GM19025 (cell line): ENCODE results near the gene GPR148.

Experiments
- ATAC-seq: cut with Tn5 transposase; IDR thresholded peaks from one replicate; pipeline ENCODE4 v1.9.1; 2021; ENCODE audit warnings: mild to moderate bottlenecking, low read depth, moderate library complexity; ENCODE audit not compliant: unreplicated experiment

GPR148 gene

DNA sequence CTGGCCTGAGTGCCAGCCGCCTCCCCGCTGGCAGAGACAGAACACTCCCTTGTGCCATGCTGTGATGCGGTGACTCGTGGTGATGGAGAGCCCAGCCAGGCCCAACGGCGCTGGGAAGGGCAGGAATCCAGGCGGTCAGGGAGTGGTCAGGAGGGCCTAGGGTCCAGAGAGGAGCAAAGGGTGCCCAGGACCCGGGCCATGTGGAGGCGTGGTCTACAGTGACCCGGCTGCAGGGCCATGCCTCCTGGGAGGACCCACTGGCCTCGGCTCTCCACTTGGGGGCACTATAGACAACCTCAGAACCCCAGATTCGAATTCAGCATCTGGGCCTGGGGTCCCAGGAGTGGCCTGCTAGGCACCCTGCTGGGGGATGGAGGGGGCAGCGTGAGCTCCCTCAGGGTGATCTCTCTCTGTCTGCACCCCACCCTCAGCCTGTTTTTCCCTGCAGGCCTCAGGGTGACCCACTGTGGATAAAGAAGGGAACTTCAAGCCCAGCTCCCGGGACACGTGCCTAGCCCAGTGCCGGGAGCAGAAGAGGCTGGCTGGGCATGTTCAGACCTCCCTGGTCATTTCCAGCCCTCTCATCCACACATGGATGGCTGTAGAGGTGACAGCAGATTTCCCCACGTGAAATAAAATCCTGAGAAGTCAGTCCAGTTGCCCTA lies 39.5 kb downstream of the GPR148 start:
- ATAC-seq, result no peak

DNA sequence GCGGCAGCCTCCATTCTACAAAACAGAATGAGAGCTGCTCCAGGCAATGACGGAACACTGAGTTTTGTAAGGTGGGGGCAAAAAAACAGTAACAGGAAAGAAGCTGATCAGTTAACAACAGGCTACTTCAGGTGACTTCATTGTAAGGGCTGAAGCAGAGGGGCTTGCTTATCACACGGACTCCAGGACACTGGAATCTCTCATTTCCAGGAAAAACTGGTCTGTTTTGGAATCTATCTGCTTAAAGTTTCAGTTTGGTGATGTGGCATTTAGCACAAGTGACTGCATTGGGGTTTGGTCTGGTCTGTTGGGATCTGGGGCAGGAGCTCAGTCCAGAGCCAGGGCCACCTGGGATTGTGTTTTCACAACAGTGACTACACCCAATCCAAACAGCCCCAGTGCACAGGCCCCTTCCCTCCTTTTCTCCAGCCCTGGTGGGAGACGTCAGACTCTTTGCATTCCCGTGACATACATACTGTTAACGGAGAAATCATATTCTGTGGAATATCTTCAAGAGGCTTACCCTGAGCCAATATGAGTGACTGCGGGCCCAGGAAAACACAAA lies 40.6 kb downstream of the GPR148 start:
- ATAC-seq, result no peak

DNA sequence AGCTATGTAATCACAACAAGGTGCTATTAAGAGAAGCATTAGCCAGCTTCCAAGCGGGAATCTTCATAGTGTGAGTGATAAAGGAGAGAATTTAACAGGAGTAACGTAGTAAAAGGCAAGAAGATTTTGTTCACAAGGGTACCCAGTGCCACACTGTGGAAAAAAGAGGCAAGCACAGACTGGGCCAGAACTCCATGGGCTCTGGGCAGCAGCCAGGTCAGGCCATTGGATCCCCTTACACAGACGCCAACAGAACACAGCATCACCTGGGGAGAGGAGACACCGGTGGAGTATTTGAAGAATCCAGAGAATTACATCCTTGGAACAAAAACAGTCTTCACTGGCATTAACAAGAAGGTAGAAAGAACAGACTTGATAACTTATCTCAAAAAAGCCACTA lies 47.7 kb downstream of the GPR148 start:
- ATAC-seq, result no peak

DNA sequence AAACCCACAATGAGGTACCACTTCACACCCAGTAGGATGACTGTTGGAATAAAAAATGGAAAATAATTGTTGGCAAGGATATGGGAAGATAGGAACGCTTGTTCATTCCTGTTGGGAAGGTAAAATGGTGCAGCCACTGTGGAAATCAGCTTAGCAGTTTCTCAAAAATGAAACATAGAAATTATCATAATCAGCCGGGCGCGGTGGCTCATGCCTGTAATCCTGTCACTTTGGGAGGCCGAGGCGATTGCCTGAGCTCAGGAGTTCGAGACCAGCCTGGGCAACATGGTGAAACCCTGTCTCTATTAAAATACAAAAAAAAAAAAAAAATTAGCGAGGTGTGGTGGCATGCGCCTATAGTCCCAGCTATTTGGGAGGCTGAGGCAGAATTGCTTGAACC lies 49.9 kb downstream of the GPR148 start:
- no peak for ATAC-seq
